Naive B cell (primary cell): ENCODE results near the gene LTBP4. TPM values are rescaled to one million over a fixed set of nuclear protein-coding genes. Genes with fewer than 3 reads are reported as not detected.
A peak's percentile ranks its signal among the peaks of the same experiment; 100 is the strongest.
"Not testable (repeated sequence)": the region's sequence is repeated elsewhere in the genome, so short reads cannot be mapped to it uniquely, and the experiment has no call there.

ENCODE experiments used
- ATAC-seq, 2 donors: fragments of 150-1000 bp; cut with Tn5 transposase; 2 replicates each; pipeline ENCODE4 v1.10.0; 2021; ENCODE audit warnings: low read depth in 2 of 2, mild to moderate bottlenecking in 2 of 2, moderate library complexity in 2 of 2
- DNase-seq: peaks from one replicate; pipeline ENCODE4 v3.0.0; 2022
- H3K27ac Mint-ChIP-seq, 6 donors: one replicate each; pipeline ENCODE4 v1.8.0; 2020 to 2022; ENCODE audit warnings: mild to moderate bottlenecking in 6 of 6, mixed read lengths in 6 of 6, moderate library complexity in 5 of 6, inconsistent platforms in 2 of 6
- H3K27me3 Mint-ChIP-seq, 3 donors: one replicate each; pipeline ENCODE4 v1.8.0; 2021 to 2022; ENCODE audit warnings: mixed read lengths in 3 of 3, mild to moderate bottlenecking in 1 of 3
- H3K36me3 Mint-ChIP-seq, 2 donors: one replicate each; pipeline ENCODE4 v1.8.0; 2020 to 2022; ENCODE audit warnings: mixed read lengths in 2 of 2, inconsistent platforms in 1 of 2, mild to moderate bottlenecking in 1 of 2
- H3K4me1 Mint-ChIP-seq, 3 donors: one replicate each; pipeline ENCODE4 v1.8.0; 2020 to 2022; ENCODE audit warnings: mixed read lengths in 3 of 3, inconsistent platforms in 1 of 3, mild to moderate bottlenecking in 1 of 3, moderate library complexity in 1 of 3
- H3K4me3 Mint-ChIP-seq, 8 donors: one replicate each; pipeline ENCODE4 v1.8.0; 2020 to 2022; ENCODE audit warnings: mild to moderate bottlenecking in 8 of 8, mixed read lengths in 8 of 8, moderate library complexity in 8 of 8, inconsistent platforms in 2 of 8
- H3K9me3 Mint-ChIP-seq, 7 donors: one replicate each; pipeline ENCODE4 v1.8.0; 2020 to 2022; ENCODE audit warnings: mixed read lengths in 7 of 7, mild to moderate bottlenecking in 5 of 7, inconsistent platforms in 2 of 7, moderate library complexity in 1 of 7
- polyA plus RNA-seq, 6 donors: library from polyadenylated mRNA; unstranded; fragments of 300-500 nt; fragmentation: Illumina TruSeq; gene quantifications; one replicate each; pipeline ENCODE4 v1.2.3, GENCODE V29; 2021; ENCODE audit warnings: low read depth in 6 of 6

Gene LTBP4
- polyA plus RNA-seq, 6 donors from 2014 or later, result 9.6 to 18.1 (median 14.5) TPM

GRCh38 chr19:40623403-40624251 is 22.5 kb downstream of the LTBP4 start:
- H3K4me1 Mint-ChIP-seq, result peaks cover 11 to 23% (median 13%) of the 10 kb centered on the region in 3 donors

GRCh38 chr19:40624369-40625153 is 23.4 kb downstream of the LTBP4 start:
- not testable (repeated sequence) for H3K27ac Mint-ChIP-seq, H3K4me3 Mint-ChIP-seq

More at GRCh38 chr19:40623403-40624251, 22.5 kb downstream of the LTBP4 start:
- Mint-ChIP-seq H3K36me3 (peaks cover 21 to 38% of the 10 kb centered on the region in 2 donors), H3K27me3 (no peaks in the 10 kb centered on the region), H3K9me3 (peaks cover 0 to 1% (median 0%) of the 10 kb centered on the region in 7 donors), H3K27ac (peak overlapping the region in 1 of 6 donors; percentile 64), H3K4me3 (no peak overlapping the region)
- ATAC-seq, result no peak
- no peak for DNase-seq

DNA sequence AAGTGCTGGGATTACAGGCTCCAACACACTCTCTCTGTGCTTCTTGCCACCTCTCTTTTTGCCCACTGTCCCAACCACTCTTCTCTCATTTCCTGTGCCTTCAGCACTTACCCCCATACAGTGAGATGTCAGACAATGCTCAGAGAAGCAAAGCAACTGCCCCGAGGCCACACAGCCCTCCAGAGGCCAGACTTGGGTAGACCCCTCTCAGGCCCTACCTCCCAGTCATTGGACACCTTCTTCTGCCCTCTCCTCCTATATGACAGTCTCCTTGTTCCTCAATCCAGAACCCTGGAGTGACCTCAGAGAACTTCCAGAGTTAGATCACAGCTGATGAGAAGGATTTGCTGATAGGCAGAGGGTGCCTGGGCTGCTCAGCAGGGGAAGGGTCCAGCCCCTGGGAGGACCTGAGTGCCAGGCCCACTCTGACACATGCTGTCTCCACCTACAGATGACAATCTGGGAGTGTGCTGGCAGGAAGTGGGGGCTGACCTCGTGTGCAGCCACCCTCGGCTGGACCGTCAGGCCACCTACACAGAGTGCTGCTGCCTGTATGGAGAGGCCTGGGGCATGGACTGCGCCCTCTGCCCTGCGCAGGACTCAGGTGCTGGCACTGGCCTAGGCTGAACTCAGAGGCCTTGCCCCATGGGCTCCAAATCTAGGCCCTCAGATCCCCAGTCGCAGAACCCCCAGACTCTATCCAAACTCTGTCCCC is 24.4 kb downstream of the LTBP4 start:
- Mint-ChIP-seq H3K4me3 (no peak overlapping the region), H3K27ac (peak overlapping the region in 1 of 6 donors; percentile 91), H3K9me3 (peaks cover 0 to 1% (median 0%) of the 10 kb centered on the region in 7 donors), H3K27me3 (no peaks in the 10 kb centered on the region), H3K36me3 (peaks cover 16 to 38% of the 10 kb centered on the region in 2 donors), H3K4me1 (peaks cover 6 to 24% (median 13%) of the 10 kb centered on the region in 3 donors)
- no peak for DNase-seq
- ATAC-seq, result no peak

More at GRCh38 chr19:40624369-40625153, 23.4 kb downstream of the LTBP4 start:
- H3K36me3 Mint-ChIP-seq, result peaks cover 16 to 38% of the 10 kb centered on the region in 2 donors
- ATAC-seq, H3K9me3 Mint-ChIP-seq, DNase-seq, H3K27me3 Mint-ChIP-seq: not testable (repeated sequence)
- H3K4me1 Mint-ChIP-seq, result peaks cover 11 to 24% (median 13%) of the 10 kb centered on the region in 3 donors

DNA sequence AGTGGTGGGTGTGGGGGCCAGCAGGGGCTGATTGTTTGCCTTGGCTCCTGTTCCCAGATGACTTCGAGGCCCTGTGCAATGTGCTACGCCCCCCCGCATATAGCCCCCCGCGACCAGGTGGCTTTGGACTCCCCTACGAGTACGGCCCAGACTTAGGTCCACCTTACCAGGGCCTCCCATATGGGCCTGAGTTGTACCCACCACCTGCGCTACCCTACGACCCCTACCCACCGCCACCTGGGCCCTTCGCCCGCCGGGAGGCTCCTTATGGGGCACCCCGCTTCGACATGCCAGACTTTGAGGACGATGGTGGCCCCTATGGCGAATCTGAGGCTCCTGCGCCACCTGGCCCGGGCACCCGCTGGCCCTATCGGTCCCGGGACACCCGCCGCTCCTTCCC is 25.7 kb downstream of the LTBP4 start:
- peak overlapping the region in 1 of 6 donors; percentile 30 for H3K27ac Mint-ChIP-seq
- H3K4me1 Mint-ChIP-seq, result peaks cover 6 to 20% (median 13%) of the 10 kb centered on the region in 3 donors
- H3K4me3 Mint-ChIP-seq, result no peak overlapping the region
- peaks cover 16 to 28% of the 10 kb centered on the region in 2 donors for H3K36me3 Mint-ChIP-seq
- H3K9me3 Mint-ChIP-seq, result peaks cover 0 to 1% (median 0%) of the 10 kb centered on the region in 7 donors
- DNase-seq (no peak), ATAC-seq (no peak)
- no peaks in the 10 kb centered on the region for H3K27me3 Mint-ChIP-seq

GRCh38 chr19:40627486-40628279 is 26.5 kb downstream of the LTBP4 start:
- no peak overlapping the region for H3K4me3 Mint-ChIP-seq
- no peaks in the 10 kb centered on the region for H3K27me3 Mint-ChIP-seq
- DNase-seq, result no peak
- peaks cover 6 to 20% (median 13%) of the 10 kb centered on the region in 3 donors for H3K4me1 Mint-ChIP-seq
- H3K36me3 Mint-ChIP-seq, result peaks cover 16 to 28% of the 10 kb centered on the region in 2 donors
- H3K9me3 Mint-ChIP-seq, result peaks cover 0 to 1% (median 0%) of the 10 kb centered on the region in 7 donors
- no peak overlapping the region for H3K27ac Mint-ChIP-seq
- no peak for ATAC-seq

- DNase-seq, result no peak
- Mint-ChIP-seq H3K9me3 (peaks cover 0 to 1% (median 0%) of the 10 kb centered on the region in 7 donors), H3K4me1 (peaks cover 14 to 18% (median 16%) of the 10 kb centered on the region in 3 donors), H3K4me3 (peak overlapping the region in 1 of 8 donors; percentile 12), H3K27ac (peak overlapping the region in 1 of 6 donors; percentile 94), H3K36me3 (peaks cover 16 to 18% of the 10 kb centered on the region in 2 donors), H3K27me3 (peaks cover 0 to 3% (median 0%) of the 10 kb centered on the region in 3 donors)
- ATAC-seq, result no peak
These were observed 28.2 kb downstream of the LTBP4 start for GRCh38 chr19:40629346-40629745.

- ATAC-seq, result no peak
- Mint-ChIP-seq H3K9me3 (no peaks in the 10 kb centered on the region), H3K27me3 (peaks cover 3 to 12% (median 7%) of the 10 kb centered on the region in 3 donors), H3K4me3 (no peak overlapping the region), H3K36me3 (peaks cover 12 to 18% of the 10 kb centered on the region in 2 donors), H3K4me1 (peaks cover 14 to 19% (median 16%) of the 10 kb centered on the region in 3 donors), H3K27ac (peak overlapping the region in 1 of 6 donors; percentile 5)
- no peak for DNase-seq
These were observed 29.5 kb downstream of the LTBP4 start for GRCh38 chr19:40630571-40631160.

- peaks cover 8 to 12% (median 11%) of the 10 kb centered on the region in 3 donors for H3K4me1 Mint-ChIP-seq
- H3K27ac Mint-ChIP-seq, result peak overlapping the region in 1 of 6 donors; percentile 34
- DNase-seq, result no peak
- no peaks in the 10 kb centered on the region for H3K9me3 Mint-ChIP-seq
- H3K36me3 Mint-ChIP-seq, result peaks cover 5 to 10% of the 10 kb centered on the region in 2 donors
- H3K4me3 Mint-ChIP-seq, result no peak overlapping the region
- H3K27me3 Mint-ChIP-seq, result peaks cover 4 to 18% (median 9%) of the 10 kb centered on the region in 3 donors
- ATAC-seq, result no peak
These were observed 31.3 kb downstream of the LTBP4 start for GRCh38 chr19:40632311-40633036.

GRCh38 chr19:40633207-40633606 is 32.0 kb downstream of the LTBP4 start:
- no peak for DNase-seq
- Mint-ChIP-seq H3K36me3 (peaks cover 5 to 10% of the 10 kb centered on the region in 2 donors), H3K27me3 (peaks cover 4 to 18% (median 9%) of the 10 kb centered on the region in 3 donors), H3K4me3 (no peak overlapping the region), H3K4me1 (peaks cover 8 to 12% (median 11%) of the 10 kb centered on the region in 3 donors), H3K27ac (peak overlapping the region in 1 of 6 donors; percentile 61), H3K9me3 (no peaks in the 10 kb centered on the region)
- ATAC-seq, result no peak

DNA sequence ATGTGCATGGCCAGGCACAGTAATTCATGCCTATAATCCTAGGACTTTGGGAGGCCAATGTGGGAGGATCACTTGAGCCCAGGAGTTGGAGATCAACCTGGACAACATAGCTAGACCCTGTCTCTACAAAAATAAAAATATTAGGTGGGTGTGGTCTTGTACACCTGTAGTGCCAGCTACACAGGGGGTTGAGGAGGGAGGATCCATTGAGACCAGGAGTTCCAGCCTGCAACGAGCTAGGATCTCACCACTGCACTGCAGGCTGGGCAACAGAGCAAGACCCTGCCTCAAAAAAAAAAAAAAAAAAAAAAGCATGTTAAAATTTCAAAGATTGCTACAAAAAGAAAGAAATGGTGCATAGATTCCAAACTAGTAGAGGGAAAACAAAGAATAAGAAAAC is 37.2 kb downstream of the LTBP4 start:
- Mint-ChIP-seq H3K4me1 (peaks cover 10 to 12% (median 12%) of the 10 kb centered on the region in 3 donors), H3K27ac (no peak overlapping the region), H3K4me3 (peak overlapping the region in 1 of 8 donors; percentile 66), H3K27me3 (peaks cover 4 to 18% (median 9%) of the 10 kb centered on the region in 3 donors), H3K36me3 (no peaks in the 10 kb centered on the region), H3K9me3 (no peaks in the 10 kb centered on the region)
- DNase-seq, result no peak
- ATAC-seq, result no peak

DNA sequence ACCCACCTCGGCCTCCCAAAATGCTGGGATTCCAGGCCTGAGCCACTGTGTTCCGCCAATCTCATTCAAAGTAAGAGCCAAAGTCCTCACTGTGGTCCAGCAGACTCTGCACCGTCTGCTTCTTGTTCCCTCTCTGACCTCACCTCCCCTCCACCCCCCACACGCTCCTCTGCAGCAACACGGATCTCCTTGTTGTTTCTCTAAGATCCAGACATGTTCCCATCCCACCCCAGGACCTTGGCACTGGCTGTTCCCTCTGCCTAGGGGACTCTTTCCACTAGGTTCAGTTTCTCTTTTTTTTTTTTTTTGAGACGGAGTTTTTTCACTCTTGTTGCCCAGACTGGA is 38.4 kb downstream of the LTBP4 start:
- no peak overlapping the region for H3K27ac Mint-ChIP-seq
- no peaks in the 10 kb centered on the region for H3K9me3 Mint-ChIP-seq
- ATAC-seq, result no peak
- peaks cover 4 to 12% (median 9%) of the 10 kb centered on the region in 3 donors for H3K27me3 Mint-ChIP-seq
- no peaks in the 10 kb centered on the region for H3K36me3 Mint-ChIP-seq
- H3K4me3 Mint-ChIP-seq, result no peak overlapping the region
- H3K4me1 Mint-ChIP-seq, result peaks cover 2 to 7% (median 5%) of the 10 kb centered on the region in 3 donors
- no peak for DNase-seq
